KMS-11 (cell line): ENCODE measurements around the gene GPR65.

ENCODE experiments used
- H2AFZ ChIP-seq: fragments of 200-600 bp; sonication (generic); 2 replicates; pipeline ENCODE4 v1.6.1; 2016; ENCODE audit warnings: antibody characterized with exemption, mixed run types, low read depth
- H3K27ac ChIP-seq: fragments of 200-600 bp; sonication (generic); 2 replicates; pipeline ENCODE4 v1.6.1; 2016; ENCODE audit warnings: mild to moderate bottlenecking, mixed run types
- H3K27me3 ChIP-seq: fragments of 200-600 bp; sonication (generic); 2 replicates; pipeline ENCODE4 v1.6.1; 2017; ENCODE audit warnings: mild to moderate bottlenecking, low read depth, mixed run types, moderate library complexity; ENCODE audit not compliant: insufficient read depth
- H3K36me3 ChIP-seq: fragments of 200-600 bp; sonication (generic); 2 replicates; pipeline ENCODE4 v1.6.1; 2017; ENCODE audit warnings: mild to moderate bottlenecking, mixed run types; ENCODE audit not compliant: insufficient read depth
- H3K4me1 ChIP-seq: fragments of 200-600 bp; sonication (generic); 2 replicates; pipeline ENCODE4 v1.6.1; 2016; ENCODE audit warnings: mild to moderate bottlenecking, low read depth, mixed run types; ENCODE audit not compliant: poor library complexity, severe bottlenecking
- H3K4me2 ChIP-seq: fragments of 200-600 bp; sonication (generic); 2 replicates; pipeline ENCODE4 v1.7.0; 2016; ENCODE audit warnings: mild to moderate bottlenecking, mixed run types
- H3K4me3 ChIP-seq: fragments of 200-600 bp; sonication (generic); IDR thresholded peaks from 2 replicates; pipeline ENCODE4 v1.6.1; 2017; ENCODE audit warnings: low read depth, low read length, mixed read lengths; ENCODE audit not compliant: insufficient read depth
- H3K79me2 ChIP-seq: fragments of 200-600 bp; sonication (generic); 2 replicates; pipeline ENCODE4 v1.6.1; 2016; ENCODE audit warnings: low read depth, mixed run types; ENCODE audit not compliant: insufficient read depth
- H3K9ac ChIP-seq: fragments of 200-600 bp; sonication (generic); 2 replicates; pipeline ENCODE4 v1.6.1; 2016; ENCODE audit warnings: mild to moderate bottlenecking, mixed run types
- H4K20me1 ChIP-seq: fragments of 200-600 bp; sonication (generic); 2 replicates; pipeline ENCODE4 v1.6.1; 2016; ENCODE audit warnings: mild to moderate bottlenecking, mixed run types; ENCODE audit not compliant: insufficient read depth
- CTCF ChIP-seq: fragments of 200-600 bp; sonication (generic); conservative IDR thresholded peaks from 2 replicates; pipeline ENCODE4 v1.6.1; 2017; ENCODE audit warnings: low read depth, mild to moderate bottlenecking, antibody characterized with exemption, low read length, moderate library complexity, mixed read lengths

GPR65 gene

GRCh38 chr14:88032373-88032772, 27.4 kb downstream of the GPR65 start:
- no peaks in the 10 kb centered on the region for H4K20me1 ChIP-seq
- no peak overlapping the region for H3K27ac ChIP-seq
- no peak overlapping the region for H3K9ac ChIP-seq
- H3K4me3 ChIP-seq, result no peak overlapping the region
- no peaks in the 10 kb centered on the region for H3K79me2 ChIP-seq
- no peak overlapping the region for H3K4me2 ChIP-seq
- no peaks in the 10 kb centered on the region for H3K27me3 ChIP-seq
- TF ChIP-seq CTCF, result no peak
- H3K36me3 ChIP-seq, result no peaks in the 10 kb centered on the region
- no peak overlapping the region for H2AFZ ChIP-seq
- no peaks in the 10 kb centered on the region for H3K4me1 ChIP-seq

- Histone ChIP-seq H3K4me3 (no peak overlapping the region), H4K20me1 (no peaks in the 10 kb centered on the region), H3K4me2 (no peak overlapping the region), H3K27ac (no peak overlapping the region), H3K36me3 (no peaks in the 10 kb centered on the region), H3K9ac (no peak overlapping the region), H3K79me2 (no peaks in the 10 kb centered on the region), H3K4me1 (no peaks in the 10 kb centered on the region), H2AFZ (no peak overlapping the region), H3K27me3 (no peaks in the 10 kb centered on the region)
- no peak for TF ChIP-seq CTCF
Measured at GRCh38 chr14:88034076-88034475, 29.1 kb downstream of the GPR65 start.

- Histone ChIP-seq H3K4me1 (no peaks in the 10 kb centered on the region), H3K27me3 (no peaks in the 10 kb centered on the region), H3K9ac (no peak overlapping the region), H3K79me2 (no peaks in the 10 kb centered on the region), H4K20me1 (no peaks in the 10 kb centered on the region), H3K4me3 (no peak overlapping the region), H3K36me3 (no peaks in the 10 kb centered on the region), H2AFZ (no peak overlapping the region), H3K27ac (no peak overlapping the region), H3K4me2 (no peak overlapping the region)
- no peak for TF ChIP-seq CTCF
Measured at GRCh38 chr14:88036422-88036821, 31.5 kb downstream of the GPR65 start.

DNA sequence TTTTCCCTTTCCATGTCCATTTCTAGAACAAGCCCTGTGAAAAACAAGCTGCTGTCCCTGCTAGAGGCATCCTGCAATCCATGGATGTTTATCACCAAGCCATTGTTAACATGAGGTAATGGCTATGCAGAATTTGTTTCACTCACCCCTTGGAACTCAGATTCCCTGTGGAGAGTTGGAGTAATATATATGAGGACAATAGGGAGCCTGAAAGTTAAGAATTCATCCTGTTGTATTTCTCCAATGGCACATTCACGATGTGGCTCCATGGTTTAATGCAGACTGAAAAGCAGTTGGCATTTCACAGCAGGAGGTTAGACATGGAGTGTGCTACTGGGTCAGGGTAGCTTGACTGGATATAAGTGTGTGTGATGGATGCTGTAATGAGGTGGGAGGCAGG, 32.4 kb downstream of the GPR65 start:
- no peak for TF ChIP-seq CTCF
- H3K9ac ChIP-seq, result no peak overlapping the region
- H3K4me3 ChIP-seq, result no peak overlapping the region
- no peaks in the 10 kb centered on the region for H3K4me1 ChIP-seq
- H3K79me2 ChIP-seq, result no peaks in the 10 kb centered on the region
- no peaks in the 10 kb centered on the region for H3K27me3 ChIP-seq
- H3K4me2 ChIP-seq, result no peak overlapping the region
- H4K20me1 ChIP-seq, result no peaks in the 10 kb centered on the region
- no peak overlapping the region for H3K27ac ChIP-seq
- no peak overlapping the region for H2AFZ ChIP-seq
- H3K36me3 ChIP-seq, result no peaks in the 10 kb centered on the region

GRCh38 chr14:88039197-88039596, 34.3 kb downstream of the GPR65 start:
- TF ChIP-seq CTCF, result no peak
- H3K27me3 ChIP-seq, result no peaks in the 10 kb centered on the region
- H3K4me2 ChIP-seq, result no peak overlapping the region
- H2AFZ ChIP-seq, result no peak overlapping the region
- H3K9ac ChIP-seq, result no peak overlapping the region
- no peak overlapping the region for H3K4me3 ChIP-seq
- no peaks in the 10 kb centered on the region for H3K4me1 ChIP-seq
- no peaks in the 10 kb centered on the region for H3K79me2 ChIP-seq
- no peaks in the 10 kb centered on the region for H3K36me3 ChIP-seq
- no peak overlapping the region for H3K27ac ChIP-seq
- no peaks in the 10 kb centered on the region for H4K20me1 ChIP-seq
